Measurements from ENCODE around the gene CDC42BPG.

DNA sequence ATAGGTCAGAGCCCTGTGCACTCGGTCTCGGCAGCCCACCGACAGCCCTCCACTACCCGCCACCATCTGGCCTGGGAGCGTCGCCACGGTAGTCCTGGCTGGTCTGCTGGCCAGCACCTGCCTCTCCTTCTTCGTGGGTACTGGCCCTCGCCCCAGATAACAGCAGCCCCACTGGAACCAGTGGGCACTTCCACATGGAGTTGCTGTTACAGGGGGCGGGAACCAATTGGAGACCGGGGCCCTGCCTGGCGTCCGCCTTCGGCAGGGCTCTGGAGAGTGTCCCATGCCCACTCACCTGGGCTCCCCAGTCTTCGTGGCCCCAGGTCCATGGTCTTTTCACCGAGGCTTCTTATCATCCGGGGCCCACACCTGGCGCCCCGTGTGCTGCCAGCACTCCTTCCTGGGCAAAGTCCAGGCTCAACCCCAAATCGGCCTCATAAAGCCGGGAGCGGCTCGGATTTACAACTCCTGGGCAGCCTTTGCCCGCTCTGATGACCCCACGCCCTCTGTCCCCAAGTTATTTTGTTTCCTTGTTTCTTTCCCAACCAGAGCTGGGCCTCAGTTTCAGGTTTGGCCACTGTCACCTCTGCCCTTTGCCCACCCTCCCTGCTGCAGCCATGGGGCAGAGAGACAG is 46.9 kb upstream of the CDC42BPG start:
- TF ChIP-seq EZH2 (IDR thresholded peaks at IDR 0.05; ENCODE audit: insufficient read depth, poor library complexity, severe bottlenecking) (no peak), EZH2phosphoT487 (IDR thresholded peaks at IDR 0.05; ENCODE audit: insufficient read depth, low read depth) (no peak)

Data from GM23248 (cell line).